Upper lobe of left lung (tissue), 4 donors: ENCODE results near the gene GTF2A1L.

Experiments
- CTCF ChIP-seq, 6 experiments: fragments of 450-650 bp in 4 of 6; fragments of 200-600 bp in 2 of 6; sonication (generic) in 2 of 6; IDR thresholded peaks; one replicate each; pipeline ENCODE4 v1.5.1; 2016 to 2019; ENCODE audit warnings: antibody characterized with exemption in 6 of 6
- POLR2A ChIP-seq, 4 donors: fragments of 450-650 bp; IDR thresholded peaks; one replicate each; pipeline ENCODE4 v1.5.1; 2016 to 2017; ENCODE audit warnings: antibody characterized with exemption in 4 of 4, mild to moderate bottlenecking in 2 of 4

GRCh38 chr2:48714245-48714644 is 96.6 kb downstream of the GTF2A1L start:
- TF ChIP-seq POLR2A (IDR thresholded peaks at IDR 0.05) (no peak), CTCF (IDR thresholded peaks at IDR 0.05) (no peak)
